Measurements from ENCODE around the gene SERPINB11.
"Not testable (repeated sequence)": the region's sequence is repeated elsewhere in the genome, so short reads cannot be mapped to it uniquely, and the experiment has no call there.

SERPINB11 gene

GRCh38 chr18:63747006-63747405 is 44.2 kb downstream of the SERPINB11 start:
- DNase-seq: no peak
- Histone ChIP-seq H3K9me3 (no peaks in the 10 kb centered on the region), H3K27me3 (no peaks in the 10 kb centered on the region), H3K36me3 (no peaks in the 10 kb centered on the region), H3K4me1 (no peaks in the 10 kb centered on the region), H3K4me3 (ENCODE audit: low read depth, low read length) (no peak overlapping the region)
- TF ChIP-seq CTCF (IDR thresholded peaks at IDR 0.05; ENCODE audit: low read depth, low read length): no peak

GRCh38 chr18:63749489-63749888 is 46.7 kb downstream of the SERPINB11 start:
- H3K4me1 ChIP-seq: no peaks in the 10 kb centered on the region
- DNase-seq: no peak
- no peaks in the 10 kb centered on the region for H3K27me3 ChIP-seq
- H3K36me3 ChIP-seq: no peaks in the 10 kb centered on the region
- no peak for TF ChIP-seq CTCF (IDR thresholded peaks at IDR 0.05; ENCODE audit: low read depth, low read length)
- no peaks in the 10 kb centered on the region for H3K9me3 ChIP-seq
- H3K4me3 ChIP-seq (ENCODE audit: low read depth, low read length): no peak overlapping the region

GRCh38 chr18:63752636-63753035 is 49.9 kb downstream of the SERPINB11 start:
- DNase-seq: no peak
- H3K4me1 ChIP-seq: no peaks in the 10 kb centered on the region
- no peaks in the 10 kb centered on the region for H3K27me3 ChIP-seq
- H3K36me3 ChIP-seq: no peaks in the 10 kb centered on the region
- no peak overlapping the region for H3K4me3 ChIP-seq (ENCODE audit: low read depth, low read length)
- no peak for TF ChIP-seq CTCF (IDR thresholded peaks at IDR 0.05; ENCODE audit: low read depth, low read length)
- H3K9me3 ChIP-seq: no peaks in the 10 kb centered on the region

GRCh38 chr18:63753676-63754075 is 50.9 kb downstream of the SERPINB11 start:
- H3K36me3 ChIP-seq: no peaks in the 10 kb centered on the region
- H3K4me1 ChIP-seq: no peaks in the 10 kb centered on the region
- no peak for TF ChIP-seq CTCF (IDR thresholded peaks at IDR 0.05; ENCODE audit: low read depth, low read length)
- H3K4me3 ChIP-seq (ENCODE audit: low read depth, low read length): no peak overlapping the region
- no peaks in the 10 kb centered on the region for H3K9me3 ChIP-seq
- H3K27me3 ChIP-seq: no peaks in the 10 kb centered on the region
- no peak for DNase-seq

- DNase-seq: no peak
- H3K4me1 ChIP-seq: no peaks in the 10 kb centered on the region
- H3K4me3 ChIP-seq (ENCODE audit: low read depth, low read length): no peak overlapping the region
- H3K36me3 ChIP-seq: no peaks in the 10 kb centered on the region
- H3K9me3 ChIP-seq: no peaks in the 10 kb centered on the region
- no peak for TF ChIP-seq CTCF (IDR thresholded peaks at IDR 0.05; ENCODE audit: low read depth, low read length)
- no peaks in the 10 kb centered on the region for H3K27me3 ChIP-seq
These were observed 54.8 kb downstream of the SERPINB11 start for GRCh38 chr18:63757541-63757940.

GRCh38 chr18:63758615-63759240 is 56.0 kb downstream of the SERPINB11 start:
- no peak for TF ChIP-seq CTCF (IDR thresholded peaks at IDR 0.05; ENCODE audit: low read depth, low read length)
- Histone ChIP-seq H3K27me3 (no peaks in the 10 kb centered on the region), H3K9me3 (no peaks in the 10 kb centered on the region), H3K4me1 (no peaks in the 10 kb centered on the region), H3K4me3 (ENCODE audit: low read depth, low read length) (no peak overlapping the region), H3K36me3 (no peaks in the 10 kb centered on the region)
- no peak for DNase-seq

GRCh38 chr18:63759786-63760185 is 57.0 kb downstream of the SERPINB11 start:
- H3K36me3 ChIP-seq; H3K4me1 ChIP-seq; H3K9me3 ChIP-seq; H3K4me3 ChIP-seq (ENCODE audit: low read depth, low read length); DNase-seq; H3K27me3 ChIP-seq: not testable (repeated sequence)
